SK-N-SH (cell line): ENCODE data around the gene TPRG1L. TPM values are rescaled to one million over a fixed set of nuclear protein-coding genes. Genes with fewer than 3 reads are reported as not detected.

ENCODE experiments used
- CTCF ChIA-PET: fragments of 300-600, 350-600 bp; formaldehyde crosslinking; extraction: SDS; loops from one replicate; lab custom pipeline; 2021; lab: Yijun Ruan, JAX
- POLR2A ChIA-PET: fragments of 350-600 bp; sonication (Branson Sonifier 250); formaldehyde crosslinking; extraction: SDS; loops from one replicate; lab custom pipeline; 2020; ENCODE audit warnings: antibody characterized with exemption, inconsistent platforms; lab: Yijun Ruan, JAX
- DNase-seq: peaks from one replicate; pipeline ENCODE4 v3.0.0; 2012
- H2AFZ ChIP-seq: fragments of 200-600 bp; sonication (generic); 2 replicates; pipeline ENCODE4 v1.8.1; 2016; ENCODE audit warnings: antibody characterized with exemption, mild to moderate bottlenecking, low read depth
- H3F3A ChIP-seq: fragments of 200-600 bp; sonication (generic); replicated peaks from 2 replicates; pipeline ENCODE3; 2016; ENCODE audit warnings: antibody characterized with exemption, mild to moderate bottlenecking; ENCODE audit not compliant: insufficient read depth
- H3K27ac ChIP-seq, 2 experiments: fragments of 200-500 bp in 1 of 2; fragments of 200-600 bp in 1 of 2; sonication (Bioruptor generic) in 1 of 2; sonication (generic), shearing (Covaris generic) in 1 of 2; 2 replicates each; pipeline versions ENCODE4 v1.5.1 to v1.6.1; 2014 to 2016; ENCODE audit warnings: low read depth in 2 of 2, inconsistent platforms in 1 of 2, low read length in 1 of 2, mild to moderate bottlenecking in 1 of 2, mixed read lengths in 1 of 2
- H3K27me3 ChIP-seq: fragments of 200-600 bp; sonication (generic), shearing (Covaris generic); 2 replicates; pipeline ENCODE4 v1.6.1; 2016; ENCODE audit warnings: mixed run types; ENCODE audit not compliant: insufficient read depth
- H3K36me3 ChIP-seq, 2 experiments: fragments of 200-500 bp in 1 of 2; fragments of 200-600 bp in 1 of 2; sonication (Bioruptor generic) in 1 of 2; sonication (generic) in 1 of 2; replicated peaks in 1 of 2; 2 replicates each; pipeline versions ENCODE3 to v1.5.1; 2014 to 2016; ENCODE audit warnings: low read length in 1 of 2, mild to moderate bottlenecking in 1 of 2; ENCODE audit not compliant: insufficient read depth in 2 of 2, control insufficient read depth in 1 of 2
- H3K4me1 ChIP-seq, 2 experiments: fragments of 200-500 bp in 1 of 2; fragments of 200-600 bp in 1 of 2; sonication (Bioruptor generic) in 1 of 2; sonication (generic), shearing (Covaris generic) in 1 of 2; 2 replicates each; pipeline versions ENCODE4 v1.5.1 to v1.6.1; 2014 to 2016; ENCODE audit warnings: low read depth in 1 of 2, low read length in 1 of 2, mixed run types in 1 of 2; ENCODE audit not compliant: insufficient read depth in 2 of 2, control insufficient read depth in 1 of 2
- H3K4me2 ChIP-seq: fragments of 200-600 bp; sonication (generic), shearing (Covaris generic); 2 replicates; pipeline ENCODE4 v1.6.1; 2017; ENCODE audit warnings: mixed run types
- H3K4me3 ChIP-seq, 2 experiments: fragments of 200-500 bp in 1 of 2; fragments of 200-600 bp in 1 of 2; sonication (Bioruptor generic) in 1 of 2; sonication (generic), shearing (Covaris generic) in 1 of 2; 2 replicates each; pipeline versions ENCODE4 v1.5.1 to v1.8.1; 2014 to 2016; ENCODE audit warnings: low read depth in 2 of 2, inconsistent platforms in 1 of 2, low read length in 1 of 2, mild to moderate bottlenecking in 1 of 2, mixed read lengths in 1 of 2, moderate library complexity in 1 of 2
- H3K79me2 ChIP-seq: fragments of 200-600 bp; sonication (generic); 2 replicates; pipeline ENCODE4 v1.8.1; 2017; ENCODE audit warnings: mild to moderate bottlenecking; ENCODE audit not compliant: insufficient read depth
- H3K9ac ChIP-seq: fragments of 200-600 bp; sonication (generic); 2 replicates; pipeline ENCODE4 v1.6.1; 2017; ENCODE audit warnings: mixed run types
- H3K9me2 ChIP-seq: fragments of 200-600 bp; sonication (generic); 2 replicates; pipeline ENCODE4 v1.6.1; 2017; ENCODE audit warnings: mixed run types
- H3K9me3 ChIP-seq: fragments of 200-600 bp; sonication (generic); 2 replicates; pipeline ENCODE4 v1.6.1; 2017; ENCODE audit warnings: mixed run types, mild to moderate bottlenecking, moderate library complexity
- H4K20me1 ChIP-seq: fragments of 200-600 bp; sonication (generic); 2 replicates; pipeline ENCODE4 v1.6.1; 2017; ENCODE audit warnings: mild to moderate bottlenecking, mixed run types; ENCODE audit not compliant: insufficient read depth
- ELF1 ChIP-seq: IDR thresholded peaks from 2 replicates; pipeline ENCODE4 v1.4.0; 2012
- EP300 ChIP-seq, 2 experiments: IDR thresholded peaks; 2 replicates each; pipeline versions ENCODE4 v1.4.0 to v1.6.1; 2012; ENCODE audit warnings: borderline replicate concordance in 1 of 2, low read depth in 1 of 2, low read length in 1 of 2
- FOXJ3 ChIP-seq: sonication (generic); formaldehyde crosslinking; IDR thresholded peaks from 2 replicates; pipeline ENCODE4 v1.5.1; 2020; ENCODE audit warnings: mild to moderate bottlenecking, missing genetic modification reagents
- FOXM1 ChIP-seq: IDR thresholded peaks from 2 replicates; pipeline ENCODE4 v1.4.0; 2012; ENCODE audit warnings: low read depth, mild to moderate bottlenecking
- GABPA ChIP-seq: IDR thresholded peaks from 2 replicates; pipeline ENCODE4 v1.4.0; 2012; ENCODE audit warnings: low read depth, mild to moderate bottlenecking
- GATA2 ChIP-seq: sonication (generic); formaldehyde crosslinking; IDR thresholded peaks from 2 replicates; pipeline ENCODE4 v1.5.0; 2020; ENCODE audit warnings: mild to moderate bottlenecking, missing genetic modification reagents
- JUND ChIP-seq: IDR thresholded peaks from 2 replicates; pipeline ENCODE4 v1.4.0; 2012
- MEF2A ChIP-seq: IDR thresholded peaks from 2 replicates; pipeline ENCODE4 v1.4.0; 2012; ENCODE audit warnings: low read depth, borderline replicate concordance
- POLR2AphosphoS5 ChIP-seq: IDR thresholded peaks from 2 replicates; pipeline ENCODE4 v1.6.1; 2012; ENCODE audit warnings: low read depth, low read length
- RAD21 ChIP-seq: IDR thresholded peaks from 2 replicates; pipeline ENCODE4 v1.6.1; 2012; ENCODE audit warnings: mild to moderate bottlenecking, low read length
- RCOR1 ChIP-seq: fragments of 150-350 bp; IDR thresholded peaks from 2 replicates; pipeline ENCODE4 v1.6.1; 2017; ENCODE audit warnings: antibody characterized with exemption, low read length
- RFX5 ChIP-seq: IDR thresholded peaks from 2 replicates; pipeline ENCODE4 v1.6.1; 2012; ENCODE audit warnings: mild to moderate bottlenecking, improper control_type of control experiment, low read length
- SIN3A ChIP-seq: IDR thresholded peaks from 2 replicates; pipeline ENCODE4 v1.6.1; 2012; ENCODE audit warnings: low read depth, mild to moderate bottlenecking, low read length, moderate library complexity, borderline replicate concordance
- SMC3 ChIP-seq: IDR thresholded peaks from 2 replicates; pipeline ENCODE4 v1.6.1; 2012; ENCODE audit warnings: low read depth, low read length, improper control_type of control experiment
- TAF1 ChIP-seq: IDR thresholded peaks from 2 replicates; pipeline ENCODE4 v1.6.1; 2012; ENCODE audit warnings: low read depth, mild to moderate bottlenecking, low read length, moderate library complexity, borderline replicate concordance
- TCF12 ChIP-seq: IDR thresholded peaks from 2 replicates; pipeline ENCODE4 v1.4.0; 2012
- TEAD4 ChIP-seq: IDR thresholded peaks from 2 replicates; pipeline ENCODE4 v1.4.0; 2012; ENCODE audit warnings: mild to moderate bottlenecking, borderline replicate concordance; ENCODE audit not compliant: insufficient read depth
- YY1 ChIP-seq: IDR thresholded peaks from 2 replicates; pipeline ENCODE4 v1.4.0; 2012; ENCODE audit warnings: low read depth, mild to moderate bottlenecking
- WGBS: methylation state at CpG from one replicate; pipeline ENCODE4 v1.1.6; 2017; ENCODE audit warnings: low lambda C conversion rate; 5-methylcytosine and 5-hydroxymethylcytosine counted together
- polyA plus RNA-seq, 3 experiments: library from polyadenylated mRNA; depleted of rRNA; stranded (reverse); fragments of >200 nt; gene quantifications; 2 replicates each; pipeline ENCODE4 v1.2.3, GENCODE V29; 2012
- TF ChIP-seq, protein P1 (sequence below): IDR thresholded peaks from 2 replicates; pipeline ENCODE4; 2012
- TF ChIP-seq, protein P2 (sequence below): IDR thresholded peaks from 2 replicates; pipeline ENCODE4 v1.4.0; 2012; ENCODE audit warnings: low read depth
- TF ChIP-seq, protein P3 (sequence below): fragments of 200-600 bp; sonication (generic); IDR thresholded peaks from 2 replicates; pipeline ENCODE4 v1.6.1; 2017; ENCODE audit warnings: antibody characterized with exemption, mild to moderate bottlenecking, moderate library complexity

Gene TPRG1L
- polyA plus RNA-seq, 1 of the 3 experiments (the other 2 are of a cell fraction), result 25.9 TPM

DNA sequence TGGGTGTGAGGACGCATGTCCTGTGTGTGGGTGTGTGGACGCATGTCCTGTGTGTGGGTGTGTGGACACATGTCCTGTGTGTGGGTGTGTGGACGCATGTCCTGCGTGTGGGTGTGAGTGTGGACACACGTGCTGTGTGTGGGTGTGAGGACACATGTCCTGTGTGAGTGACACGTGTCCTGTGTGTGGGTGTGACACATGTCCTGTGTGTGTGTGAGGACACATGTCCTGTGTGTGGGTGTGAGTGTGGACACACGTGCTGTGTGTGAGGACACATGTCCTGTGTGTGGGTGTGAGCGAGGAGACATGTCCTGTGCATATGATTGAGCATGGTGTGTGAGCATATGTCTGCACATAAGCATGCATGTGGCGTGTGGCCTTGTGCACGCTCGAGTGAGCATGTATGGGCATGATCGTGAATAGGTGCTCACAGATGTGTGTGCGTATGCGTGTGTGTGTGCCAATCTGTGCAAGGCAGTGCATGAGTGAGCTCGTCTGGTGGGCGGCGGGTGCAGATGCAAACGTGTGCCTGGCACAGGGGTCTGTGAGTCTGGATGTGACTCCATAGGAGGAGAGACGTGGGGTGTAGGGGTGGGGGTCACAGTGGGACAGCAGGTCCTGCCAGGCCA is 38.8 kb upstream of the TPRG1L start (continued):
- no peak for TF ChIP-seq EP300 (IDR thresholded peaks at IDR 0.05; ENCODE audit: borderline replicate concordance in 1 of 2, low read depth in 1 of 2, low read length in 1 of 2)
- TF ChIP-seq MEF2A, result no peak
- no peak for TF ChIP-seq TAF1
- TF ChIP-seq TCF12, result no peak
- TF ChIP-seq, protein P1, sequence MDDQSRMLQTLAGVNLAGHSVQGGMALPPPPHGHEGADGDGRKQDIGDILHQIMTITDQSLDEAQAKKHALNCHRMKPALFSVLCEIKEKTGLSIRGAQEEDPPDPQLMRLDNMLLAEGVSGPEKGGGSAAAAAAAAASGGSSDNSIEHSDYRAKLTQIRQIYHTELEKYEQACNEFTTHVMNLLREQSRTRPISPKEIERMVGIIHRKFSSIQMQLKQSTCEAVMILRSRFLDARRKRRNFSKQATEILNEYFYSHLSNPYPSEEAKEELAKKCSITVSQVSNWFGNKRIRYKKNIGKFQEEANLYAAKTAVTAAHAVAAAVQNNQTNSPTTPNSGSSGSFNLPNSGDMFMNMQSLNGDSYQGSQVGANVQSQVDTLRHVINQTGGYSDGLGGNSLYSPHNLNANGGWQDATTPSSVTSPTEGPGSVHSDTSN, result no peak
- no peak for TF ChIP-seq SMC3

DNA sequence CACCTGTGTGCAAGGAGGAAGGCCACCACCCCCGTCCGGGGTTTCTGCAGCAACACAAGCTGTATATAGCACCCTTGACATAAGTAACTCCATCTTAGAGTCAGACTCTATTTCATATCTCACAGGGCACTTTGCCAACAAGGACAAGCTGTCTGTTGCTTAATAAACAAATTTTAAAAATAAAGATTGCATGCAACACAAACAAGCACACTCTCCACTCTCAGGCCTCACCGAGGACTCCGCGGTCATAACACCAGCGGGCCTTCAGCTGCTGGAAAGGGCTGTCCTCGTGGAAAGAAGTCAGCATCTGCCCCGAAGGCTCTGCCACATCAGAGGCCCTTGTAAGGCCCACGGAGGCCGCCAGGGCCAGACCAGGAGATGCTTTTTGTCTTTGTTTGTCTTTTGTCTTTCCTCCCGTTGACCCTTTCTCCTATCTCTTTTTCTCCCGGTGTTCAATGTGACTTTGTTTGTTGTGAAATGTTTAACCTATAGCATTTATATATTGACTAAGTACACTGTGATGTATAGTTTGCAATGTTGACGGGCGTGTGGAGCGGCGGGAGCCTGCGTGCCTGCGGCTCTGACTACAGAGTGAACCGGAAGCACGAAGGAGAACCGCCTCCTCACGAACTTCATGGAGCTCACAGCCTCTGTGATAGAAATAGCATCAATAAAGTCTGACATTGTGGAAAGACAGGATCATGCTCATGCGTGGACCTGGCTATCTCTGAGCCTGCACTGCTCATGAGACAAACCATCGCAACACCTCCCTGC is 37.6 kb upstream of the TPRG1L start:
- ChIA-PET POLR2A (no interaction called here), CTCF (interaction anchor here (0.6 to 3.4 kb wide), 8 partner anchors 10 to 134 kb away, joined by 3 to 23 read pairs (median 3); no protein-coding TSS in a partner anchor)
- DNase-seq, result no peak
- Histone ChIP-seq H4K20me1 (no peaks in the 10 kb centered on the region), H3K4me1 (peaks cover 0 to 12% of the 10 kb centered on the region in 2 experiments; a peak in 1 of 4 replicates), H3F3A (no peaks in the 10 kb centered on the region), H3K9me2 (no peaks in the 10 kb centered on the region), H3K4me2 (no peak overlapping the region), H3K36me3 (no peaks in the 10 kb centered on the region), H3K9me3 (no peaks in the 10 kb centered on the region), H3K4me3 (no peak overlapping the region), H3K27ac (no peak overlapping the region), H2AFZ (no peak overlapping the region), H3K27me3 (no peaks in the 10 kb centered on the region), H3K79me2 (no peaks in the 10 kb centered on the region), H3K9ac (no peak overlapping the region)
- TF ChIP-seq GATA2 (CRISPR knock-in tag) (no peak), POLR2AphosphoS5 (no peak), SIN3A (no peak), TAF1 (no peak), FOXJ3 (no peak), ELF1 (no peak), JUND (no peak), GABPA (no peak), YY1 (no peak), RAD21 (no peak), FOXM1 (no peak), RCOR1 (no peak), TCF12 (no peak), TEAD4 (no peak), MEF2A (no peak), RFX5 (no peak)
- TF ChIP-seq, protein P2, sequence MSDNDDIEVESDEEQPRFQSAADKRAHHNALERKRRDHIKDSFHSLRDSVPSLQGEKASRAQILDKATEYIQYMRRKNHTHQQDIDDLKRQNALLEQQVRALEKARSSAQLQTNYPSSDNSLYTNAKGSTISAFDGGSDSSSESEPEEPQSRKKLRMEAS, result no peak
- TF ChIP-seq, protein P3, sequence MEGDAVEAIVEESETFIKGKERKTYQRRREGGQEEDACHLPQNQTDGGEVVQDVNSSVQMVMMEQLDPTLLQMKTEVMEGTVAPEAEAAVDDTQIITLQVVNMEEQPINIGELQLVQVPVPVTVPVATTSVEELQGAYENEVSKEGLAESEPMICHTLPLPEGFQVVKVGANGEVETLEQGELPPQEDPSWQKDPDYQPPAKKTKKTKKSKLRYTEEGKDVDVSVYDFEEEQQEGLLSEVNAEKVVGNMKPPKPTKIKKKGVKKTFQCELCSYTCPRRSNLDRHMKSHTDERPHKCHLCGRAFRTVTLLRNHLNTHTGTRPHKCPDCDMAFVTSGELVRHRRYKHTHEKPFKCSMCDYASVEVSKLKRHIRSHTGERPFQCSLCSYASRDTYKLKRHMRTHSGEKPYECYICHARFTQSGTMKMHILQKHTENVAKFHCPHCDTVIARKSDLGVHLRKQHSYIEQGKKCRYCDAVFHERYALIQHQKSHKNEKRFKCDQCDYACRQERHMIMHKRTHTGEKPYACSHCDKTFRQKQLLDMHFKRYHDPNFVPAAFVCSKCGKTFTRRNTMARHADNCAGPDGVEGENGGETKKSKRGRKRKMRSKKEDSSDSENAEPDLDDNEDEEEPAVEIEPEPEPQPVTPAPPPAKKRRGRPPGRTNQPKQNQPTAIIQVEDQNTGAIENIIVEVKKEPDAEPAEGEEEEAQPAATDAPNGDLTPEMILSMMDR, result no peak
- 81% methylated on average over 24 of the region's 24 CpGs for WGBS
